ENCODE data around the gene C16orf78.

The C16orf78 gene

DNA sequence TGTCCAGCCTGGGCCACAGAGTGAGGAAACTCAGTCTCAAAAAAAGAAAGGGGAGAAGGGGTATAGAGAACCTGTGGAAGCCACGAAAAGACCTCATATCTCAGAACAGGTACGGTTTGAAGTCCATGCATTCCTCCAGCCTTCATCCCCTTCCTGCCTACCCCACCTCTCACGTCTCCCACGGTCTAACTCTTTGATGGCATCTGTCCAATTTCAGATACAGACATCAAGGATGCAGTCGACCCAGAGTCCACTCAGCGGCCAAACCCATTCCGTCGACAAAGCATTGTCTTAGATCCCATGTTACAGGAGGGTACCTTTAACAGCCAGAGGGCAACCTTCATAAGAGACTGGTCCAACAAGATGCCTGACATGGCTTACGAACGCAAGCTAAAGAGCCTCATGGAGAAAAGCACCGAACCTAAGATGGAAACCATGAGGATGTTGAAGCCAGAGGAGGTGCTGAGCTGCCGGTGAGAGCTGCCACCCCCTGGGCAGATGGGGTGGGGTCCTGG is 22.7 kb downstream of the C16orf78 start:
- no peak for DNase-seq (ENCODE audit: low spot score)

DNA sequence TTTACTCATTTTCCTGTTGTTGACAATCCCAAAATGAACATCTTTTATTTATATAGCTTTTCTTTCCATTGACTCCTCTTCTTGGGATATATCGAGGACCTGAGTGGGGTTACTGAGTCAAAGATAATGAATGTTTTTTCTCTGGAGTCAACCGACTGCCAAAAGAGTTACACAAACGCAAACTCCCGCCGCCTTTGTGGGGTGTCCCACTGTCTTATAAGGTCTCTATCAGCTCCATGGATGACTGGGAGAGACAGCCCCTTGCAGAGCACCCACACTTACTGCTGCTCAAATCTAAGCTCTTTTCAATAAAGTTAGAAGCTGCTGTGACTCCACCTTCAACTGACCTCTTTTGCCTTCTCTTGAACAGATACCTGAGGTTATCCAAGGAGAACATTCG is 25.2 kb downstream of the C16orf78 start:
- DNase-seq (ENCODE audit: low spot score) = no peak

DNA sequence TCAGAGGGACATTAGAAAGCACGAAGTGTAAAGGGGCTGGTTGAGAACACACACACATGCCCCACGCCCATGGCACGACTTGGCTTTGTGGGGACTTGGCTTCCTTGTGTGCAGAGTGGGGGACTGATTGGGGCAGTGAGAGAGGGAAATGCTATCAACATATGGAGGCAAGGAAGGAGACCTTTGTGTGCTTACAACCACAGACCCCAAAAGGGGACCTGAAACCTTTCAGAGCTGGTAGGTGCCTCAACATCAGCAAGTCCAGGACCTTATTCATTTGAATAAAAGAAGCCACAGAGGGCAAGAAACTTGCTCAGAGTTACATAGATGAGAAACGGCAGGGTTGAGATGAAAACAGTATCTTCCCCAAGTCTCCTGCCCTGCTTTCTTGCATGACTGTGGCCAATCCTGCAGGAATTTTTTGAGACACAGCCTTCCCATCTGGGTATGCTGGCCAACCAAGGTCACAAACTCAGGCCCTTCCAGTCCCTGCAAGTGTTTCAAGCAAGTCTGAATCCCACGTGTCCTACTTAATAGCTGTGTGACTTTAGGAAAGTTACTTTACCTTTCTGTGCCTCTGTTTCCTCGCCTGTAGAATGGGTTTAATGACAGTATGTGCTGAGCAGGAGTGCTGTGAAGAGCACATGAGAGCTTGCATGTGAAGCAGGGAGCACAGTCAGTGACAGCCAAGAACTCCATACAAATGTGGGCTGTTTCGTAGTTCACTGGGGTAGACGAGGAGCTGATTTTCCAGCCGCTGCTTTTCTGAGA is 26.2 kb downstream of the C16orf78 start:
- peak; percentile 71 for DNase-seq (ENCODE audit: low spot score)

DNA sequence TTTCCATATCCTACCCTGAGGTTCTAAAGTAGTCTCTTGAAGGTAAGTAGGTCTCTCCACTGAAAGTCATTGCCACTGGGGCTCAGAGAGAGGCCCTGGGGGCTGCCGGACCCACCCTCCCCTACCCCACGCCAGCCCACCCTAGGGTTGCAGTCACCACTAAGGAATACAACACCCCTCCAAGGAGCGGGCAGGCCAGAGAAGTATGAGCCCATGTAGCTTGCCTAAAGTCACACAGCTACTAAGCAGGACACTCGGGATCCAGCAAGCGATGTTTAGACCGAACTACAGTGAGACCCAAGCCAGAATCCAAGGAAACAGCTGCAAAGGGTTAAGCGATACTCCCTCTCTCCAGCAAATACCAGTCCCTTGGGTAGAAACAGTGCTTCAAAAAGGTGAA is 27.0 kb downstream of the C16orf78 start:
- no peak for DNase-seq (ENCODE audit: low spot score)

GRCh38 chr16:49405123-49405522 is 31.5 kb downstream of the C16orf78 start:
- DNase-seq (ENCODE audit: low spot score) = no peak

DNA sequence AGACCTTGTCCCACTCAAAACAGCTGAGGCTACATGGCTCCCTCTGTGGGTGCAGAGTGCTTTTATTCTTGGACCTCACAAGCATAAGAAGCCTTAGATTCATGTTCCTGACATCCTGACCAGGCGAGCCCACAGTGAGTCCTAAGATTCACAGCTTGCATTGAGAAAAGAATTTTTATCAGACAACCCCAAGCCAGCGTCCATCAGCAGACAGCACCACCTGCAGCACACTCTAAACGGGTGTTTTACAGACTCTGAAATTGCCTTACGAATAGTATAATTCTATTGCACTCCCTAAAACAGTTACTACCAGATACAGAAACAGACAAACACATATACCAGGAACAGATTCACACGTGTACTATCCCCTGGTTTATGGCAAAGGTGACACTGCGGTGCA is 31.9 kb downstream of the C16orf78 start:
- no peak for DNase-seq (ENCODE audit: low spot score)

- peak; percentile 74 for DNase-seq (ENCODE audit: low spot score)
These were observed 34.4 kb downstream of the C16orf78 start for GRCh38 chr16:49407873-49408550.

- no peak for DNase-seq (ENCODE audit: low spot score)
These were observed 35.5 kb downstream of the C16orf78 start for GRCh38 chr16:49409121-49409520.

GRCh38 chr16:49410226-49410625 is 36.6 kb downstream of the C16orf78 start:
- DNase-seq (ENCODE audit: low spot score) = no peak

GRCh38 chr16:49411121-49411970 is 37.7 kb downstream of the C16orf78 start:
- no peak for DNase-seq (ENCODE audit: low spot score)

DNA sequence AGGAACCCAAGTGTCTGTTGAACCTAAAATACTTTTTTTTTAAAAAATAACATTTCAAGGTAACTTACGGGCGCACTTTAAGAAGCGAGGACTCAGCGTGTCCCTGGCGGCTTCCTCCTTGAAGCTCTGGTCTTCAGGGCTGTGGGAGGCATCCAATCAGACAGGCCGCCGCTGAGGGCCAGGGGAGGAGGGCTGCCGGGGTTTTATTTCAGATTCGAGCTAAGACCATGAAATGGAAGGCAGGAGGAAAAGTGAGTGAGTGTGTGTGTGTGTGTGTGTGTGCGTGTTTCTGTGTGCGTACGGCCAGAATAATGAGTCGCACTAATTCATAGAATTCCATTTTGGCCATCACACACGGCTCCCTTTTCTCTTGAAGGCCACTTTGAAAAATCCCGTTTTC is 41.1 kb downstream of the C16orf78 start:
- no peak for DNase-seq (ENCODE audit: low spot score)

DNA sequence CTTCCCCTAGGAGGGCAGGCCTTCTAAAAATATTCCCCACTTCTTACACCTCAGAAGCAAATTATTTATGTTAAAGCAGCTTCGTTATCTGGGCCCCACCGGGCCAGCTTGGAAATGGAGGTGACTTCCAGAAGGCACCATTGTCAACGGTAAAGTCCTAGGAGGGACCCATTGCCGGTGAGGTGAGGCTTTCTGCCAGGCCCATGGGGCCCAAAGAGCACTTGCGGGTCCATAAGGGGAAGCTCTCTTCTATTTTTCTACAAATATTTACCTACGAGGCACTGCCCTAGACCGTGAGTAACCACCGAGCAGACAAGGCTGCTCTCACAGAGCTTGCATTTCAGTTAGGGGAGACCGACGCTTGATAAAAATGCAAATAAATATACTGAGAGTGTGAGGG is 41.5 kb downstream of the C16orf78 start:
- DNase-seq (ENCODE audit: low spot score) = no peak

- DNase-seq (ENCODE audit: low spot score) = no peak
These were observed 42.5 kb downstream of the C16orf78 start for GRCh38 chr16:49416001-49416675.

DNA sequence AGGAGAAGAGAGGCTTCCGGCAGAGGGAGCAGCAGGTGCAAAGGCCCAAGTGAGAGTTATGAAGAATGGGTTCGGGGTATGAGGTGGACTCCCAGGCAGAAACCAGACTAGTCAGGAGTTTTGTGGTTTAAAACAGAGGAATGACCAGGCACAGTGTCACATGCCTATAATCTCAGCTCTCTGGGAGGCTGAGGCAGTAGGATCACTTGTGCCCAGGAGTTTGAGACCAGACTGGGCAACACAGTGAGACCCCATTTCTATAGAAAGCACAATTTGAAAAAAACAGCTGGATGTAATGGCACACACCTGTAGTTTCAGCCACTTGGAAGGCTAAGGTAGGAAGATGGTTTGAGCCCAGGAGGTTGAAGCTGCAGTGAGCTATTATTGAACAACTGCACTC is 43.8 kb downstream of the C16orf78 start:
- no peak for DNase-seq (ENCODE audit: low spot score)

DNA sequence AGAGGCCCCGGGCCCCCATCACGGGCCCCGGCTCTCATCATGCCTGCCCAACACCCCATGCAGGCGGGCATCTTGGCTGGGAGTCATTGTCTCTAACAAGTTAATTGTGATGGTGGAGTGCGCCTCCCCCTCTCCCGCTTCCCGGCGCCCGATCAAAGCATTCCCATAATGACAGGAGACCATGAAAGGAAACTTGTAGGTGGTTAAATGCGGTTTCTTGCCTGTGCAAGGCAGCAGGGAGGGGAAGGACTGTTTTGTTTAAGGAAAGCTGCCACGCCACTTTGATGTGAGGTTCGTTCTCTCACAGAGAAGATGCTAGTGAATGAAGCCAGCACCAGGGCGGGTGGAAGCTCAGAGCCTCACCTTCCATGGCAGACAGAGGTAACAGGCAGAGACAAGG is 45.4 kb downstream of the C16orf78 start:
- DNase-seq (ENCODE audit: low spot score) = no peak

- DNase-seq (ENCODE audit: low spot score) = no peak
These were observed 46.3 kb downstream of the C16orf78 start for GRCh38 chr16:49419862-49420261.

DNA sequence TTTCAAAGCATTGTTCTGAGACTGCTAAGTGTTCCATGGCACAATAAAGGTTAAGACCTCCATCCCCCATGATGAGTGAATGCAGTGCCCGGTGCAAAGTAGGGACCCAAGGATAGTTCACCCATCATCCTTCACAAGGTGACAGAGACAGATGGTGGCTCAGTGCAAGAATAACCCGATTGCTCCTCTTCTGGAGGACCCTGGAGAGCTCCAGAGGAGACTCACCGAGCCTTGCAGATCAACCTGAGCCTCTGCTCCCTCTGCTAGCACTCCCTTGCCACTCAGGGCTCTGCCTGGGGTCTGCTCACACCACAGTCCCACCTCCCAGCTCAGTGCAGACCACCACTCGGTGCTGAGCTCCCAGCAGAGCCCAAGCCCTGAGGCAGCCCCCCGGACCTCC is 49.3 kb downstream of the C16orf78 start:
- no peak for DNase-seq (ENCODE audit: low spot score)

DNA sequence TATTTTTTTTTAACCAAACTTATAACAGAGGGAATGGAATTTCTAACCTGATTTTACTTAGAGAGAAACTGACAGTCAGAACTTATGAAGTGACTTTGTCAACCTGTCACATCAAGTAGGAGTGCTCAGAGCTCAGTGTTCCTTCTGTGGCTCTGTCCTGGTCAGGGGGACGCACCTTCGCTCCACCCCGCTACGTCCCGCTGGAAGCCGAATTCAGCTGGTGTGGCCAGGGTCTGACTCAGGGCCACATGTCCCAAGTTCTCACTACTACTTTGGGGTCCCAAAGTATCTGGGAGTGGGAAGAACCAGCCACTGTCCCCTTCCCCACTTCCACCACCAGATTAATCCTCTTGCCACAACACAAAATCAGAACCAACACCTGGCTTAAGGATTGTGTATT is 51.4 kb downstream of the C16orf78 start:
- no peak for DNase-seq (ENCODE audit: low spot score)

DNA sequence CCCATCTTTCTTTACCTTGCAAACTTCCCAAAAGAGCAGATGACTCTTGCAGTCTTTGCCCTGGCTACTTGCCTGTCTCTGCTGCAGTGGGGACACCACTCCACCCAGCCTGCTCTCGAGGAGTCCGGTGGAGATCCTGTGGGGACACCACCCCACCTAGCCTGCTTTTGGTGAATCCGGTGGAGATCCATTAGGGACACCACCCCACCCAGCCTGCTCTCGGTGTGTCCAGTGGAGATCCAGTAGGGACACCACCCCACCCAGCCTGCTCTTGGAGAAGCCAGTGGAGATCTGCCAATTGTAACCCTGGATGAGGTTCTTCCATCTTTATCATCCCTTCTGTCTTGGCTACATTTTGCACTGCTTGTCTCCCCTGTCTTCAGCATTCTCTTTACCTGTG is 54.2 kb downstream of the C16orf78 start:
- DNase-seq (ENCODE audit: low spot score) = no peak

DNA sequence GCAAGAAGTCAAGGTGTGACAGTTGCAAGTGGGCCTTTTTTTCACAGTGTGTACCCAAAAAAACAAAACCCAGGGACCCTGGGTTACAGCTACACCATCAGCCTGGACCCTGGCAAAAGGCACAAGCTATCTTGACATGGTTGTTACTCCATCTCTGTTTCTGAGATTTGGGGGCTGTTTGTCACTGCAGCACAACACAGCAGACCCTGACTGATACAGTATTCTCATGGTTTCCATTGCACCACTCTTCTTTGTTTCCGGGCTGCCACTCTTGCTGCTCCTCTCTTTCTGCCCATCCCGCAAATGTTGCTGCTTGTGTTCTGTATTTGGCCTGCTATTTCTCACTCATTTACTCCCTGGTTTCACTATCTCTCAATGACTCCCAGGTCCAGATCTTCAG is 55.2 kb downstream of the C16orf78 start:
- no peak for DNase-seq (ENCODE audit: low spot score)

DNA sequence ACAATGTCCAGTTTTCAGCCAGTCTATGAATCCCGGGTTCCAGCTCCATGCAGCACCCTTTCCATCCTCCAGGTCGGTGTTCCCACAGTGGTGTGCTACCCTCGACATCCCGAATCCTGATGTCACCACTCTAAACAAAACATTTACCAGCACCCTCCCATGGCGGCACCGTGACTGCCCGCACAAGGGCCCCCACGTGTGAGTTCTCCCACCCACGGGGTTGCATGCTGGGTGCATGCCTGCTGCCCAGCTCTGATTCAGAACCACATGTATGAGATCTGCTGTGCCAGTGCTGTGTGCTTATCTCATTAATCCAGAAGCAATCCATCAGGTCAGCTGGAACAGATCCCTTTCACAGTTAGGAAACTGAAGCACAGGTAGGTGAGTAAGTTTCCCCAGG is 57.4 kb downstream of the C16orf78 start:
- no peak for DNase-seq (ENCODE audit: low spot score)

All from germinal center (tissue), 1 donor.